BJ (cell line): ENCODE measurements around the gene BUD23. TPM values are rescaled to one million over a fixed set of nuclear protein-coding genes. Genes with fewer than 3 reads are reported as not detected.

ENCODE experiments used
- CTCF ChIA-PET: fragments of 350-600 bp; formaldehyde crosslinking; extraction: SDS; loops from one replicate; lab custom pipeline; 2021; ENCODE audit warnings: antibody characterized with exemption, inconsistent platforms; lab: Yijun Ruan, JAX
- POLR2A ChIA-PET: fragments of 300-600 bp; sonication (Branson Sonifier 250); formaldehyde crosslinking; extraction: SDS; loops from one replicate; lab custom pipeline; 2021; ENCODE audit warnings: antibody characterized with exemption; lab: Charles Lee
- DNase-seq: peaks from one replicate; pipeline ENCODE4 v3.0.0-alpha.2; 2011; ENCODE audit warnings: low read depth
- H3K27me3 ChIP-seq: 2 replicates; pipeline ENCODE4 v1.6.0; 2011; ENCODE audit warnings: low read length; ENCODE audit not compliant: control insufficient read depth, insufficient read depth
- H3K36me3 ChIP-seq: 2 replicates; pipeline ENCODE4 v1.5.1; 2011; ENCODE audit warnings: low read length; ENCODE audit not compliant: control insufficient read depth, insufficient read depth
- H3K4me3 ChIP-seq: 2 replicates; pipeline ENCODE4 v1.5.1; 2011; ENCODE audit warnings: low read depth, mild to moderate bottlenecking, control low read depth, low read length
- CTCF ChIP-seq: IDR thresholded peaks from 2 replicates; pipeline ENCODE4 v1.5.1; 2011; ENCODE audit warnings: low read depth, mild to moderate bottlenecking, control low read depth, inconsistent platforms, low read length, moderate library complexity; ENCODE audit not compliant: insufficient read depth
- polyA plus RNA-seq: library from polyadenylated mRNA; depleted of rRNA; stranded (reverse); fragments of >200 nt; gene quantifications from 2 replicates; pipeline ENCODE4 v1.2.3, GENCODE V29; 2011

The BUD23 gene
- polyA plus RNA-seq, 1 experiment: 69.8 TPM

- CTCF ChIA-PET: no interaction called here
- H3K4me3 ChIP-seq: no peak overlapping the region
- no peaks in the 10 kb centered on the region for H3K27me3 ChIP-seq
- POLR2A ChIA-PET: no interaction called here
- DNase-seq: no peak
- H3K36me3 ChIP-seq: peaks cover 28% of the 10 kb centered on the region
- TF ChIP-seq CTCF: no peak
Measured at GRCh38 chr7:73690646-73691045, 7.2 kb downstream of the BUD23 start.

GRCh38 chr7:73696372-73696771 lies 13.0 kb downstream of the BUD23 start:
- DNase-seq: no peak
- peaks cover 45% of the 10 kb centered on the region for H3K36me3 ChIP-seq
- TF ChIP-seq CTCF: no peak
- ChIA-PET POLR2A (no interaction called here), CTCF (interaction anchor here (0.8 to 2.3 kb wide), 5 partner anchors 10 to 92 kb away, joined by 3 to 6 read pairs (median 3); no protein-coding TSS in a partner anchor)
- H3K27me3 ChIP-seq: no peaks in the 10 kb centered on the region
- no peak overlapping the region for H3K4me3 ChIP-seq

- CTCF ChIA-PET: no interaction called here
- peaks cover 44% of the 10 kb centered on the region for H3K36me3 ChIP-seq
Measured at GRCh38 chr7:73698410-73698809, 15.0 kb downstream of the BUD23 start.

GRCh38 chr7:73699370-73700068 lies 16.1 kb downstream of the BUD23 start:
- no peak for DNase-seq
- Histone ChIP-seq H3K27me3 (no peaks in the 10 kb centered on the region), H3K4me3 (no peak overlapping the region), H3K36me3 (peaks cover 36% of the 10 kb centered on the region)
- CTCF ChIA-PET: interaction anchor here (1.1 kb wide), 1 partner anchor 26 kb away, joined by 3 read pairs; no protein-coding TSS in a partner anchor
- TF ChIP-seq CTCF: no peak
- POLR2A ChIA-PET: no interaction called here

More at GRCh38 chr7:73698410-73698809, 15.0 kb downstream of the BUD23 start:
- POLR2A ChIA-PET: interaction anchor here (0.6 kb wide), 1 partner anchor 30 kb away, joined by 4 read pairs; no protein-coding TSS in a partner anchor
- no peak overlapping the region for H3K4me3 ChIP-seq
- no peak for TF ChIP-seq CTCF
- no peak for DNase-seq
- no peaks in the 10 kb centered on the region for H3K27me3 ChIP-seq

GRCh38 chr7:73700069-73700423 lies 16.6 kb downstream of the BUD23 start:
- no peaks in the 10 kb centered on the region for H3K27me3 ChIP-seq
- no peak overlapping the region for H3K4me3 ChIP-seq
- POLR2A ChIA-PET: no interaction called here
- CTCF ChIA-PET: interaction anchor here (0.6 to 3.2 kb wide), 3 partner anchors 11 to 125 kb away, joined by 4 to 15 read pairs (median 7); no protein-coding TSS in a partner anchor
- TF ChIP-seq CTCF: no peak
- peaks cover 36% of the 10 kb centered on the region for H3K36me3 ChIP-seq
- DNase-seq: no peak
